GM10266 (cell line): ENCODE measurements around the gene EGR4.

ENCODE experiments used
- DNase-seq: peaks from one replicate; pipeline ENCODE4 v3.0.0; 2012; ENCODE audit errors: extremely low spot score
- CTCF ChIP-seq: IDR thresholded peaks from 2 replicates; pipeline ENCODE4 v1.5.1; 2012; ENCODE audit warnings: mild to moderate bottlenecking, low read depth; ENCODE audit not compliant: control insufficient read depth, insufficient read depth; ENCODE audit errors: missing control alignments

EGR4 gene

GRCh38 chr2:73324126-73324725, 30.9 kb upstream of the EGR4 start:
- DNase-seq = no peak
- TF ChIP-seq CTCF = no peak

GRCh38 chr2:73323551-73323950, 30.2 kb upstream of the EGR4 start:
- TF ChIP-seq CTCF = no peak
- no peak for DNase-seq

GRCh38 chr2:73314441-73314840, 21.1 kb upstream of the EGR4 start:
- DNase-seq = no peak
- no peak for TF ChIP-seq CTCF

- no peak for TF ChIP-seq CTCF
- DNase-seq = no peak
Observed at GRCh38 chr2:73307720-73308119, 14.4 kb upstream of the EGR4 start.

GRCh38 chr2:73301636-73302035, 8.3 kb upstream of the EGR4 start:
- TF ChIP-seq CTCF = no peak

GRCh38 chr2:73300926-73301325, 7.6 kb upstream of the EGR4 start:
- DNase-seq = no peak
- TF ChIP-seq CTCF = no peak

More at GRCh38 chr2:73301636-73302035, 8.3 kb upstream of the EGR4 start:
- DNase-seq = no peak

GRCh38 chr2:73297586-73297985, 4.2 kb upstream of the EGR4 start:
- no peak for DNase-seq
- TF ChIP-seq CTCF = no peak
